DMS 273 treated with DMSO at 0.1 percent for 48 hours (cell line): Measurements from ENCODE around the gene PLEKHA8.
A peak's percentile ranks its signal among the peaks of the same experiment; 100 is the strongest.

Experiments
- DNase-seq: peaks from one replicate; lab custom pipeline; 2025; lab: John Stamatoyannopoulos, UW

The PLEKHA8 gene

DNA sequence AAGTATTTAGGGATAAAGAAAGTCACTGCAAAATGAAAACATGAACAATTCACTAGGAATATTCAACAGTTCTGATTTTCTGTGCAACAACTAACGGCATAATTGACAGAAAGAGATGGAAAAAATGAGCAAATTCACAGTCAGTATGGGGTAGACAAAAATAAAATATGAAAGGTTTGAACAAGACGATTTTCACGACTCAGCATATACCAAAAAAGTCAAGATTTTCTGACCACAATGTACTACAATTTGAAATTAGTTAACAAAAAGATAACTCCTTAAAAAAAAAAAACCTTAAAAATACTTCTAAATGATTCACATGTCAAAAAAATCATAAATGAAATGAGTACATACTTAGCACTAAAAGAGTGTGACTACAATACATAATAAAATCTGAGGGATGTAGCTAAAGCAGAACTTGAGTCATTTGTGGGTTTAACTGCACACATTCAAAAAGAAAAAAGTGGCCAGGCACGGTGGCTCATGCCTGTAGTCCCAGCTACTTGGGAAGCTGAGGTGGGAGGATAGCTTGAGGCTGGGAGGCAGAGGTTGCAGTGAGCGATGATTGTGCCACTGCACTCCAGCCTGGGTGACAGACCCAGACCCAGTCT lies 84.0 kb downstream of the PLEKHA8 start:
- DNase-seq, result no peak

DNA sequence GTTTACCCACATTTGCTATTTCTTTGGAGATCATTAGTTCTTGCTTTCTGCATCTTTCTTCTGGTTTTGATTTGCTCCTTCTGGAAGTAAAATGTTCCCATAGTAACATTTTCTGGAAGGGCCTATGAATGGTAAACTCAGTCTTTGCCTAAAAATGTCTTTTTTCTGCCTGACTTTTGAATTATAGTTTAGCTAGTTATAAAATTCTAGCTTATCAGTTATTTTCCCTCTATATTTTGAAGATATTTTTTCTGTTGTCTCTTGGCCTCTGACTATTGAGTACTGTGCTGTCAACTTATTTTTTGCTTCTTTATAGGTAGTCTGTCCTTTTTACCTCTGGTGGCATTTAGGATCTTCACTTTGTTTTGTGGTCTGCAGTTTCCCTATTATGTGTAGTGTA lies 84.9 kb downstream of the PLEKHA8 start:
- DNase-seq, result no peak

DNA sequence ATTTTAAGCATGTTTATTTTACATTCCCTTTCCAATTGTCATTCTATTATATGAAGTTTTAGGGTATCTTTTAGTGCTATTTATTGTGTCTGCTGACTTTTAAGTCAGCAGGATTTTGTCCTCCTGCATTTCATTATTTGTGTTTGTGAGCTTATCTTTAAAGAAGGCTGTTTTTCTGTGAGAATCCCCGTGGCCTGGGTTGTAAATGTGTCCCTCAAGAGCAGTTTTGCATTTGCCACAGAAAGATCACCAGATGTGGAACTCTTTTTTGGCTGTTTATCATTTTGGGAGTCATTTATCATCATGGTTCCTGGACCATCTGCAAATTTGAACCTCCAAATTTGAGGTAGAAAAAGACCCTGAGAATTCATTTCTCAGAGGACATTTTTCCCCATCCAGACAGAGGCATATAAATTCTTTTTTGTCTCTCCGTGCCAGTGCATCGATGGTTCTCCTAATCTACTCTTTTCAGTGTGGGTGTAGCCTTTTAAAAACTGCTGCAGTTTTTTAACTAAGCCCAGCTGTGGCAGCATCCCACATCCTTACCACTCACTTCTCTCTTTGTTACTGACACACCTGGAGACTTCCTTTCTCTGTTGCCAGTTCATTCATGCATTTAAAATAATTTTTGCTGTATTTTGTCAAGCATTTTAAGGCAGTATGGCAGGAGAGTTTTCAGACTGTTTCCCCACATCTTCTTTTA lies 86.5 kb downstream of the PLEKHA8 start:
- DNase-seq, result no peak

DNA sequence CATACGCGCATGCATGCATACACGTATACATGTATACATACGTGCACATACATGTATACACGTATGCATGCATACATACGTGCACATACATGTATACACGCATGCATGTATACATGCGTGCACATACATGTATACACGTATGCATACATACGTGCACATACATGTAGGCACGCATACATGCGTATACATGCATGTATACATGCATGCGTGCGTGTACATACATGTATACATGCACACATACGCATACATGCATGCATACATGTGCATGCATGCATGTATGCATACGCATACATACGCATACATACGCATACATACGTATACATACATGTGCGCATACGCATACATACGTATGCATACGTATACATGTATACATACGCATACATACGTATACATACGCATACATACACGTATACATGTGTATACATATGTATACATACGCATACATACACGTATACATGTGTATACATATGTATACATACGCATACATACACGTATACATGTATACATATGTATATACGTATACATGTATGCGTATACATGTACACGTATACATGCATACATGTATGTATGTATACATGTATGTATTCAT lies 87.6 kb downstream of the PLEKHA8 start:
- DNase-seq, result no peak

DNA sequence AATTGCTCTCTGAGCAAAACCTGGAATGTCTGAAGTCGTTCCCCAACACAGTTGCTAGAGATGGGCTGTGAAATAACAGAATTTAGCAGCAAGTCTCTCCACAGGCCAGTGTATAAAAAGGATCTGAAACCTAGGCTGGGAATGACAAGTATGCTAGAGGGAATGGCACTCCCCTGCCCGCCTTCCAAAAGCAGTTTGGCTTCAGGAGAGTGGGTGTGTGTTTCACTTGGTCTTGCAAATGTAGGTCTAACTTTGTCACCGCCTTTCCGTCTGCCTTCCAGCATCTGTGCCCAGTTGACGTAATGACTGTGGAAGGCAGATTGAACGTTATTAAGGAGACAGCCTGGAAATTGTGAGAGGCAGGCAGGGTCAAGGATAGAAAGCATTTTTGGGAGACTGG lies 88.6 kb downstream of the PLEKHA8 start:
- peak; percentile 95 for DNase-seq

DNA sequence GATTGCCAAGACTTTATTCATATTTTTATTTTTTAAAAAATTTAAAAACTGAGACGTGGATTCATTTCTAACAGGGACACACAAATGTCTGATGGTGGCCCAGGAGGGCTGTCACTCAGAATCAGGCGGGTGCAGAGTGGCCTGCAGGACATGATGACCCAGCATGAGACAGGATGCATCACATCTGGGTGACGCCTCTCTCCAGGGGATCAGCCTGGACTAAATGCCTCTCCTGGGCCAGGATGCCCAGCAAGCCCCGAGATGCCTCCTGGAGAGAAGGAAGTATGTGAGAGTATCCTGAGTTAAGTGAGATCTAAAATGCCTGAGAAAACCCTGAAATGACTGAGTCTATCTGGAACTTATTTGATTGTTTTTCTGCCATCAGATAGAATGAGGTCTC lies 89.7 kb downstream of the PLEKHA8 start:
- no peak for DNase-seq

DNA sequence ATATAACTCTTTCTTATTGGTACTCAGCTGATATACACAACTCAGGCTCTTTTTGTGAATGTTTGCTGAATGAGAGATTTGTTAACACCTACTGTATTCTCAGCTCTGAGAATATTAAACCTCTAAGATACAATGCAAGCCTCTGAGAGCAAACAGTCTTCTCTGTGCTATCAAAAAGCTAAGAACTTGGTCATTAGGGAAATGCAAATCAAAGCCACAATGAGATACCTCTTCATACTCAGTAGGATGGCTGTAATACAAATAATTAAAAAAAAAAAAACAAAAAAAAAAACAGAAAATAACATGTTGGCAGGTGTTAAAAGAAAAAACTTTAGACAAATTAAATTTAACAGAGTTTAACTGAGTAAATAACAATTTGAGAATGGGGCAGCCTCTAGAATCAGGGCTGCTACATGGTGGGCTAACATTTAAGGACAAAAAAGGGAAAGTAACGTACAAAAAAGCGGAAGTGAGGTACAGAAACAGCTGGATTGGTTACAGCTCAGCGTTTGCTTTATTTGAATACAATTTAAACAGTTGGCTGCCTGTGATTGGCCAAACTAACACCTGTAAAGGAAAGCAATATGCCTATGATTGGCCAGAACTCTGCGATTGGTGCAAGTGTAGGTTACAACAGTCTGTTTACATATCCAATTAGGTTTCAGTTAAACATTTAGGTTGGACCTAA lies 91.8 kb downstream of the PLEKHA8 start:
- DNase-seq, result no peak

DNA sequence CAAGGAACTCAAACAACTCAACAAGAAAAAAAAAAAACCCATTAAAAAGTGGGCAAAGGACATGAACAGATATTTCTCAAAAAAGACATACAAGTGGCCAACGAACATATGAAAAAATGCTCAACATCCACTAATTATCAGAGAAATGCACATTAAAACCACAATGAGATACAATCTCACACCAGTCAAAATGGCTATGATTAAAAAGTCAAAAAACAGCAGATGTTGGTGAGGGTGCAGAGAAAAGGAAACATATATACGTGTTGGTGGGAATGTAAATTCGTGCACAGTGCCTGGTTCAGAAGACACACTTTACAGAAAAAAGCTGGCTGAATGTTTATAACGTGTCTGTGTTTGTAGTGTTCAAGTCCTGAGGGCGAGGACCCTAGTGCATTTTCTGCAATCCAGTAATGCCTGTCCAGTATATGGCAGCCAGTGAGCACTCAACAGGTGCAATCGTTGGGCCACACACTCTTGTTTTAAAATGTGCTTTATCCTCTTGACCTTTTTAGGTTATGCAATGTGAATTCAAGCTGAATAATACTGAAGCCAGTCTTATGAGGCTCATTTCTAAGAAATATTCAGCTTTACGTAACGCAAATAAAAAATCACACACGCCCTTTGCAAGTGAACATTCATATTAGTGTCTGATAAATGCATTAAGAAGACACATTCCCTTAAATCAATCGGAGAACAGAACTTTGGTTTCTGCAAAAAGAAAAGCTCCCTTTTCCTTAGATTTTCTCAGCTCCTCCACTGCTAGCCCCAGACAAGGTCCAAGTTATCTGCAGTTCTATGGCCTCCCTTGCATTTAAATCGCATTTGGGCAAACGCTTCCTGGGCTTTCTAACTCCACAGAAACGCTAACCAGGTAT lies 105.8 kb downstream of the PLEKHA8 start:
- DNase-seq, result no peak

DNA sequence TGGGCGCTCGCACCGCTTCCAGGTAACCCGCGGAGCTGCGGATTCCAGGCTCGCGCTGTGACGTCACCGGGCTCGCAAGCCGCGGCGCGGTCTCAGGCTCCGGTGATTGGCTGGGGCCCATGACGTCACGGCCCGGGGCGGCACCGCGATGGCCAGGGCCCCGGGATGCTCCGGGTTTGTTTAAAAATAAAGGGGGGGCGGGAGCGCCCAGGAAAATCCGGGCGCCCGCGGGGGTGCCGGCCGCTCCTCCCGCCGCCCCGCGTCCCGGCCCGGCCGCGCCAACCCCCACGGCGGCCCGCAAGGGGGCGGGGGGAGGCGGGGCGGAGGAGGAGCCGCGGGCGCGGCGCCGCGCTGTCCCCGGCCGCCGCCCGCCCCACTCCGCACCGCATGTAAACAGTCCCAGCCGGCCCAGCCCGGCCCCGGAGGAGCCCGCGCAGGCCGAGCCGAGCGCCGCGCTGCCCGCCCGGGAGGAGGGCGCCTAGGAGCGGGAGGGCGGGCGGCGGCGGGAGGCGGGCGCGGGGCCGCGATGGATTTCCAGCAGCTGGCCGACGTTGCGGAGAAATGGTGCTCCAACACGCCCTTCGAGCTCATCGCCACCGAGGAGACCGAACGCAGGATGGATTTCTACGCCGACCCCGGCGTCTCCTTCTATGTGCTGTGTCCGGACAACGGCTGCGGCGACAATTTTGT lies 106.5 kb downstream of the PLEKHA8 start, which contains the start of gene MTURN:
TSS of gene MTURN (plus strand) at position 376 of the 690 bp plus-strand sequence. CDS start at position 527, 151 bp downstream.
- peak; percentile 77 for DNase-seq

DNA sequence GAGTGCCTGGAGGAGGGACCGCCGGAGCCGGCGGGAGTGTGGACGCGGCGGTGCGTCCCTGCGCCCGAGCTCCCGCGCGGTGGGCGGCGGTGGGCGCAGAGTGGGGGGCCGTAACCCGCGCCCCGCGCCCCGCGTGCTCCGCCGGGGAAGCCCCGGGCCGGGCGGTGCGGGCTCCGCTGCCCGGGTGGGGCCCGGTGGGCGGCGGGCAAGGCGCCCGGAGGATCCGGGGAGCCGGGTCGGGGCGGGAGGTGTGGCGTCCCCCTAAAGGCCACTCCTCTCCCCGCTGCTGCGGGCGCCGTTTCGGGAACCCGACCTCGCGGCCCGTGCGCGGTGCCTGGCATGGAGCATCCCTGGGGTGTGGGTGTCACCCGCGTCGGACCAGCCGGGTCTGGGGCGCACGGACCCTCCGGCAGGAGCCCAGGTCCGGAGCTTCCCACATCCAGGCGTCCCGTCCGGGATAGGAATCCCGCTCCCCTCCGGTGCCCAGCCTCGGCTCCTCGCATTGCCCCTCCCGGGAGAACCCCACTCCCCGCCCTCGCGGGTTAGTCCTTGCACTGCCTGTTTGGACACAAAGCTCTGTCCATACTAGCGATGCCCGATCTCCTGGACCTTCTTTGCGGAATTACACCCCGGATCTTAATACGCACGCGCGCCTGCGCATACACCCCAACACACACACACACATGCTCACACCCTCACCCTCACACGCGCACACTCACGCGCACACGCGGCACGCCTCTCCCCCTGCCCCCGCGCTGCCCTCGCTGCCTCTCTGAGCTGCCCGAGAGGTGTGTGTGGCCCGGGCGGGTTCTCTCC lies 107.3 kb downstream of the PLEKHA8 start:
- no peak for DNase-seq

DNA sequence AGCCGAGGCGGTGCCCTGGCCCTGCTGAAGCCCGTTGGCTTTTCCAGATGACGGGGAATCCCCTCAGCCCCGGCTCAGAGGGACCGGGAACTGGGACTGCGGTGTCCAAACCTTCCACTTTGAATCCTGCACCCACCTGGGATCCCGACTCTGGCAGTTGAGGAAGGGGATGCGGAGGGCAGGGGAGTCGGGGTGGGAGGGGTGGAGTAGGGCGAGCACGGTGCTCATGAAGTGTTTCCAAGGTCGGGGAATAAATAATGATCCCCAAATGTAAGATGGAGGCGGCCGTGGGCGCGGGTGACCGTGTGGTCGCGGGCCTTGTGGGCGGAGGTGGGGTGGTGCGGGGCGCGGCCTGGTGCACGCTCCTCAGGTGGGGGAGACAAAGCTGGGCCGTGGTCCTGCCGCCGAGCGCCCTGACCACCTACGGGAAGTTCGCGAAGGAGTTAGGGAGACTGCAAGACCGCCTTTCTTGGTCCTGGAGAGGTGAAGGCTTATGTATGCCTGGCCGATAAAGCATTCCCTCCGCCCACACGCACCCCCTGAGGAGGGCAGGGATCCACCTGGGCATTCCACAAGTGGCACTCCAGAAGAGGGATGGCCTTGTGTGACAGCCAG lies 108.0 kb downstream of the PLEKHA8 start:
- DNase-seq, result no peak

DNA sequence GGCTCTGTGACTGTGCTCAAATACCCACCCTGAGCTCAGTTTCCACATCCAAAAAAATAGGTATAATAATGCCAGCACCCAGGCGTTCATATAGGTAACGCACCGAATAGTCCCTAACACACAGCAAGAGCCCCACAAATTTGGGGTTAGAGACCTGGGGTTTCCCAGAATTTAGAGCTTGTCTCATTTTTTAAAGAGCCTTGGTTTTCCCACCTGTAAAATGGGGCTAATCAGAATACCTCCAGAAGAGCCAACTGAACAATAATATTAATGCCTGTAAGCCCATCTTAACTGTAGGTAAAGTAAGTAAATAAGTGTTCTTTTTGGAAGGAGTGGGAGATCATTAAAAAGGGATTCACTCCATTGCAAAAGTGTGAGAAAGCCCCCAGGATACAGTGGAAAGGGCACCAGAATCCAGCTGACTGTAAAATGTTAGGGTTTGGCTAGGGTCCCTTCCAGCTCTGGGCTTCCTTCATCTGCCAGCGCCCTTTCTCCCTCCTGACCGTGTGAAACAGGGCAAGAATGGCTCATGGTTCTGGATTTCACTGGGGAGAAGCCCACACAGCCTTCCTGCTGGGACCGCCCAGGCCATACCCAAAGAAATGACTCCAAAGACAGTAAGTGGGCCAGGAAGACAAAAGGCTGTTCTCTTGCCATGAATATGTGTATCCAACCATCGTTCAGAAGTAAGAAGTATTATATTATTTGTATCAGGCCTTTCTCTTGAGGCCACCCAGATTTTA lies 108.7 kb downstream of the PLEKHA8 start:
- DNase-seq, result no peak

DNA sequence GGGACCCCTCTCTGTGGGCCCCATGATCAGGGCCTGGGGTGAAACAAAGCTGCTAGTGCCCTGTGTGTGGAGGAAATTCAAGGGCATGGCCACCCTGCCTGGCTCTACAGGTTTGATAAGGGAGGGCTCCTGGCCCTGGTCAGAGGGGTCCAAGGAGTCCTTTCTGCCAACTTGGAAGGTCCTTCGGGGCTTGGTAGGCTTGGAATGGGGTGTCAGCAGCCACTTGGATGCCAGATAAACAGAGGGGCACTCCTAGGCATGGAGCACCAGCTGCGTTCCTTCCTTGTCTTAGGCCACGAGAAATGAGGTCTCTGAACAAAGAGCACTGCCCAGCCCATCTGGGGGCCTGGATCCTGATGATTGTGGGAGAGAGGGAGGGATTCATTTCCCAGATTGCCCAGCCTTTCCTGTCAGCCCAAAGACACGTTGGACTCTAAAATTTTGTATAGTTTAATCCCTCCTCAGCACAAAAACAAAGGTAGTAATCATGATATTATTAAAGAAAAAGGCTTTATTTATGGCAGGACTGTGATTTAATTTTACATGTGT lies 111.7 kb downstream of the PLEKHA8 start:
- DNase-seq, result no peak

DNA sequence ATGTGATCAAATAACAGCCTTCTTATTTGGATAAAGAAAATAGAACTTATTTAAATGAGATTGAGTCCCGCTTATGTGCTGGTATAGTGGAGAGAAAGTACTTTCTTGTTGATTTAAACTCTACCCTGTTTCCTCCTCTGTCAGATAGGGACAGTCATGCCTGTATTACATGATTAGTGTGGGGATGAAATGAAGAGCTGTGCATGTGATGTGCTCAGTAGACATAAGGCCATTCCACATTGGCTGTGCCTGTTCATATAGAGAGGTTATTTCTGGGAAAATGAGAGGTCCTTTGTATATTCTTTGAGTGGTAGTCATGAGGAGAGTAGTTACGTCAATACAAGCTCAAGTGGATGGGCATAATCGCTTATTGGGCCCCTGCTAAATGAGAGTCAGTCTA lies 112.2 kb downstream of the PLEKHA8 start:
- no peak for DNase-seq

DNA sequence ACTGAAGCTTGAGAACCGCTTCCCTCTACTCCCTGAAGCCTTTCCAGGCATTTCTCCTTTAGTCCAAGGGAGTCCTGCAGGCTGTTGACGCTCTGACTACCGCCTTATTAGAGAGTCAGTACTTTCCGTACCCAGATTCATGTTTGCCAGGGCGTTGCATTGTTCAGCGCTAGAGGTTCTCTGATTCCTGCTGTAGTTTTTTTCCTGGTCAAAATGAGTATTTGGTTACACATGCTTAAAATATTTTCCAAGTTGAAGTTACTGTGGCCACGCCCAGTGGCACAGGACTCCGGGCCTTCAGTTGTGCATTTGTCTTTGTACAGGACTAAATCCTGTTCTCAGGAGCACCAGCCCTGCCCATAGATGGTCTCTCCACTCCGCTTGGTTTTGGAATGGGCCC lies 114.5 kb downstream of the PLEKHA8 start:
- no peak for DNase-seq

DNA sequence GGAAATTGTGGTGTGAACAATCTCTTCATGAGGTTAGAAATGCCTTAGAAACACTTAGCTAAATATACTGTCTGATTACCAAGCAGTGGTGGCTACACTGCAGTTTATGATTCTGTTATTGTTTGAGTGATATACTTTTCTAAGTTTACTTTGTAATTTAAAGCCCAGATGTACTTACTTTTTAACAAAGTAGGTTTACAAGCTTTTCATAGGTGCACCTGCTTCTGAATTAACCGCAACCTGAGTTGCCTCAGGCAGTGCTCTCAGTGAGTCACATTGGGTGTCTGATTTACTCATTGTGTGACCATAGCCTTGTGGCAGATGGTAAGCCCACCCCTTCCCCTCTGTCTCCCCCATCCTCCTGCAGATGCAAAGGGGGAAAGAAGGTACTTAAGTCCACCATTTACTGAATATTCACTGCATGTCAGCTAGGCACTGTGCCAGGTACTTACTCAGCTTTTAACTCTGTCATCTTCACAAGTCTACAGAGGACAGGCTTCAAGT lies 115.6 kb downstream of the PLEKHA8 start:
- DNase-seq, result peak; percentile 87

DNA sequence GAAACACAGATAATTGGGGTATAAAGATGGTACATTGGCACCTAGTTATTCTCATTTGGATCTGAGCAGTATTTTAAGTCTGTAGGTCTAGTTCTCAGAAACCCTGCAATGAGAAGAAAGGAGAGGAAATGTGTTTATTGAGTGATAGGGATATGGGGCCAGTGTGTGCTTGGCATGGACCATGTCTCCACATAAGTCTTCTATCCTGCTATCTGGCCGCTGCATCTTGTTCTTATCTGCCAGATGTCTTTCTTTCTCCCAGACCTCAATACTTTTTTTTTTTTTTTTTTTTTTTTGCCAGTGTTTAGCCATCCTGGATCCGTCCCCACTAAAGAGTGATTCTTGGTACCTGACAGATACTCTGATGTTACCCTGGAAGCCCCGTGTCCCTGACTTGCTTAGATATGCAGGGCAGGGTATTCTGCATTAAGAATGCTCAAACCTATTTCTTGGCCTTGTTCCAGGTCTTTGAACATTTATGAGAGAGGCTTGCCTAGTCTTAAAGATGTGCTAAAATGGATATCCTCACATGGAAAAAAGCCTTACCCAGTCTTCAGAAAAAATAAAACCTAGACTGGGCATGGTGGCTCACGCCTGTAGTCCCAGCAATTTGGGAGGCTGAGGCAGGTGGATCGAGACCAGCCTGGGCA lies 116.6 kb downstream of the PLEKHA8 start:
- DNase-seq, result no peak

DNA sequence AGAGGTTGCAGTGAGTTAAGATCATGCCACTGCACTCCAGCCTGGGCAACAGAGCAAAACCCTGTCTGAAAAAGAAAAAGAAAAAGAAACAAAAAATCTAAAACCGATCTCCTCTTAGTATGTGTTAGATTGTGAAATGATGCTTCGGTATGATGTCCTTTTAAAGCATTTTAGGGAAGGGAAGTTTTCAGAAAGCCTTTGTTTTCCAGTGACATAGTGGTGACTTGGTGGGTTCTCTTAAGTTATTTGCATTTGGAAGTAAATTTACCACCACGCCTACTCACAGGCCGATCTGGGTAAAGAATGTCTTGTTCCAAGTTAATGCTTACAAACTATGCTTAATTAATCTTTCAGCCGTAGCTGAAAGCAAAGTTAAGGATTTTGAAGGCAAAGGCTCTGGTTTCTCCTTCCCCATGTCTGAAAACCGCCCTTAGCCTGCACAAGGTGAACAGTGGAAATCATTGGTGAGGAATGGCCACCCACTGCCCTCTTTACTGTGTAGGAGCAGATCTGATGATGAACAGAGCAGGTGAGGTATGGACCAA lies 117.3 kb downstream of the PLEKHA8 start:
- no peak for DNase-seq
